GM12878 (cell line): ENCODE data around the gene HEATR1. TPM values are rescaled to one million over a fixed set of nuclear protein-coding genes. Genes with fewer than 3 reads are reported as not detected.

Experiments used
- ATAC-seq: fragments of 200-7000 bp; cut with Tn5 transposase; 3 replicates; pipeline ENCODE4 v1.9.1; 2020; ENCODE audit warnings: mild to moderate bottlenecking, moderate library complexity
- BruUV-seq: library from RNA; stranded (reverse); fragments of 400-500 nt; replicated peaks from 2 replicates; lab custom pipeline; 2021; lab: Mats Ljungman, UMichigan
- CTCF ChIA-PET: fragments of 300-600 bp; sonication (Branson Sonifier 250); formaldehyde crosslinking; extraction: SDS; loops from one replicate; lab custom pipeline; 2021; ENCODE audit warnings: inconsistent platforms; lab: Yijun Ruan, JAX
- POLR2A ChIA-PET: fragments of 350-600 bp; formaldehyde crosslinking; extraction: SDS; loops from one replicate; lab custom pipeline; 2021; ENCODE audit warnings: inconsistent platforms; lab: Charles Lee
- RAD21 ChIA-PET: fragments of 300-600 bp; sonication (Branson Sonifier 250); formaldehyde crosslinking; loops from one replicate; lab custom pipeline; 2023; ENCODE audit warnings: antibody characterized with exemption; ENCODE audit not compliant: unreplicated experiment; lab: Charles Lee
- SMC1A ChIA-PET: fragments of 300-600 bp; sonication (Branson Sonifier 250); formaldehyde crosslinking; loops from one replicate; lab custom pipeline; 2023; ENCODE audit not compliant: unreplicated experiment, uncharacterized antibody; lab: Charles Lee
- DNase-seq: peaks from one replicate; pipeline ENCODE4 v3.0.0-alpha.2; 2011; ENCODE audit warnings: low read depth, low spot score
- FAIRE-seq: peaks from 3 replicates; lab custom pipeline; 2011; peaks lifted over from hg19 to GRCh38; lab: Jason Lieb, UNC
- H2AFZ ChIP-seq: 2 replicates; pipeline ENCODE4 v1.6.0; 2011; ENCODE audit warnings: low read depth, low read length, control low read depth; ENCODE audit not compliant: control insufficient read depth
- H3K27ac ChIP-seq: 2 replicates; pipeline ENCODE4 v1.5.1; 2011; ENCODE audit warnings: control low read depth; ENCODE audit not compliant: control insufficient read depth, insufficient read depth
- H3K27me3 ChIP-seq, 2 experiments: replicated peaks in 1 of 2; 2 replicates each; pipeline versions ENCODE4 v1.6.0 to v1.6.1; 2011; ENCODE audit warnings: low read length in 1 of 2; ENCODE audit not compliant: control insufficient read depth in 2 of 2, insufficient read depth in 2 of 2
- H3K36me3 ChIP-seq, 2 experiments: 2 replicates each; pipeline ENCODE4 v1.5.1; 2011; ENCODE audit warnings: low read length in 1 of 2; ENCODE audit not compliant: control insufficient read depth in 2 of 2, insufficient read depth in 2 of 2
- H3K4me1 ChIP-seq: 2 replicates; pipeline ENCODE4 v1.6.1; 2011; ENCODE audit warnings: mild to moderate bottlenecking, low read length, moderate library complexity, mixed read lengths; ENCODE audit not compliant: control insufficient read depth, insufficient read depth
- H3K4me2 ChIP-seq: 2 replicates; pipeline ENCODE4 v1.6.0; 2011; ENCODE audit warnings: control low read depth; ENCODE audit not compliant: control insufficient read depth, insufficient read depth
- H3K4me3 ChIP-seq: fragments of 200-600 bp; sonication (generic); 2 replicates; pipeline ENCODE4 v1.5.1; 2016
- H3K79me2 ChIP-seq: 2 replicates; pipeline ENCODE4 v1.6.0; 2011; ENCODE audit warnings: low read length; ENCODE audit not compliant: control insufficient read depth, insufficient read depth
- H3K9ac ChIP-seq: 2 replicates; pipeline ENCODE4 v1.8.0; 2011; ENCODE audit warnings: low read length, control low read depth, mixed read lengths; ENCODE audit not compliant: control insufficient read depth, insufficient read depth
- H3K9me3 ChIP-seq: replicated peaks from 3 replicates; pipeline ENCODE4 v1.5.1; 2011; ENCODE audit warnings: mild to moderate bottlenecking, low read length; ENCODE audit not compliant: control insufficient read depth, insufficient read depth
- H4K20me1 ChIP-seq: 2 replicates; pipeline ENCODE4 v1.6.0; 2011; ENCODE audit not compliant: control insufficient read depth, insufficient read depth
- CEBPB ChIP-seq, 2 experiments: fragments of 150-350 bp in 1 of 2; IDR thresholded peaks; 2 replicates each; pipeline ENCODE4 v1.6.1; 2012 to 2014; ENCODE audit warnings: low read depth in 2 of 2, low read length in 2 of 2, borderline replicate concordance in 1 of 2, inconsistent platforms in 1 of 2
- IRF3 ChIP-seq: fragments of 450-650 bp; IDR thresholded peaks from 2 replicates; pipeline ENCODE4 v1.6.1; 2014; ENCODE audit warnings: mild to moderate bottlenecking
- LARP7 ChIP-seq: fragments of 450-650 bp; IDR thresholded peaks from 2 replicates; pipeline ENCODE4 v1.6.1; 2017; ENCODE audit warnings: mild to moderate bottlenecking
- SREBF2 ChIP-seq: IDR thresholded peaks from 2 replicates; pipeline ENCODE4 v1.6.1; 2012; ENCODE audit warnings: mild to moderate bottlenecking, low read length
- USF1 ChIP-seq: IDR thresholded peaks from 2 replicates; pipeline ENCODE4 v1.6.1; 2011; ENCODE audit warnings: borderline replicate concordance, low read depth, mild to moderate bottlenecking, moderate library complexity, mixed read lengths, low read length; ENCODE audit not compliant: insufficient read depth; ENCODE audit errors: extremely low read length
- WGBS: methylation state at CpG from one replicate; pipeline ENCODE4 v1.1.6; 2016; ENCODE audit warnings: low lambda C conversion rate; ENCODE audit not compliant: insufficient replicate concordance, insufficient coverage; ENCODE audit errors: missing lambda C conversion rate; 5-methylcytosine and 5-hydroxymethylcytosine counted together
- in situ Hi-C: fragments of 300-500 bp; cut with MboI; formaldehyde crosslinking; loops from 9 replicates; pipeline ENCODE4 v1.14.3; 2018; ENCODE audit warnings: mixed read lengths
- intact Hi-C: fragments of 100-400 bp; cut with micrococcal nuclease; formaldehyde crosslinking; loops from one replicate; pipeline ENCODE4 v1.14.2; 2022; ENCODE audit not compliant: unreplicated experiment
- polyA plus RNA-seq, 11 experiments: library from polyadenylated mRNA; depleted of rRNA in 4 of 11; unstranded in 6 of 11; stranded (reverse) in 5 of 11; fragments of >200 nt; fragmentation: Nextera tagmentation in 4 of 11; fragmentation: Illumina TruSeq in 1 of 11; extraction: Ambion mirVana in 4 of 11; extraction: Trizol in 1 of 11; gene quantifications; 1 replicate in 1 of 11; 2 replicates in 10 of 11; pipeline versions ENCODE4 v1.2.1 to v1.2.3, GENCODE V29; 2011 to 2016; ENCODE audit warnings: inconsistent platforms in 2 of 11, missing spikeins in 2 of 11, low read depth in 1 of 11
- total RNA-seq, 4 experiments: library from RNA; depleted of rRNA in 3 of 4; stranded (reverse); fragments of >200 nt in 3 of 4; fragmentation: Illumina TruSeq in 1 of 4; extraction: Trizol in 1 of 4; gene quantifications; 2 replicates each; pipeline versions ENCODE4 v1.2.1 to v1.2.3, GENCODE V29; 2013 to 2021
- TF ChIP-seq, protein P1 (sequence below): IDR thresholded peaks from 2 replicates; pipeline ENCODE4 v1.6.1; 2012; ENCODE audit warnings: low read depth, low read length, improper control_type of control experiment

HEATR1 gene
- total and polyA plus RNA-seq, 10 of the 15 experiments (the other 5 are each of a cell fraction or from before 2014, with no cell fraction given), result 8.6 to 72.3 (median 41.9) TPM

DNA sequence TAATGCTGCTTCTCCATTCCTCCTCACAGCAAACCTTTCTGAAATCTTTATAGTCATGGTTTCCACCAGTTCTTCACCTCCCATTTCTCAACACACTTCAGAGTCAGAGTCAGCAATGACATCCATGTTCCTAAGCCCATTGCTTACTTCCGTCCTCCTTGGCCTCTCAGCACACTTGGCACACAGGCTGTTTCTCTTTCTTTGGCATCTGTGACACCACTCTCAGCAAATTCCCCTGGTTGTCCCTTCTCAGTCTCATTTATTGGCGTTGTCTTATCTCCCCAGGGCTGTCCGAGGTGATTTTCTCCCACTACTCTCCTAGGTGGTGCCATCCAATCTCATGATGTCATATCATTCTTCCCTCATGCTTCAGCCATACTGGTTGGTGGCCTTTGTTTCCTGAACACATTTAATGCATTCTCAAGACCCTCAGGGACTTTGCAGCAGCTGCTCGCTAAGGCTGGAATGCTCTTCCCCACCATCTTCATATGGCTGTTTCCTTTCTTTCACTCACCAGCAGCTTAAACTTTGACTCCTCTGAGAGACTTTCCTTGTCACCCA, 83.8 kb downstream of the HEATR1 start:
- RAD21 ChIA-PET, result interaction anchor here (0.6 kb wide), 1 partner anchor 418 kb away, joined by 5 read pairs; no protein-coding TSS in a partner anchor
- SMC1A ChIA-PET, result interaction anchor here (1.2 kb wide), 1 partner anchor 9 kb away, joined by 3 read pairs; no protein-coding TSS in a partner anchor
- FAIRE-seq (no peak), ATAC-seq (no peak), DNase-seq (no peak)
- H2AFZ ChIP-seq, result no peak overlapping the region
- H3K4me3 ChIP-seq, result no peak overlapping the region
- no peaks in the 10 kb centered on the region for H3K36me3 ChIP-seq
- CTCF ChIA-PET, result no interaction called here
- TF ChIP-seq CEBPB (IDR thresholded peaks at IDR 0.05; ENCODE audit: borderline replicate concordance in 1 of 2, low read depth in 2 of 2, low read length in 2 of 2) (no peak), IRF3 (no peak), SREBF2 (no peak), USF1 (no peak), LARP7 (no peak)
- TF ChIP-seq, protein P1, sequence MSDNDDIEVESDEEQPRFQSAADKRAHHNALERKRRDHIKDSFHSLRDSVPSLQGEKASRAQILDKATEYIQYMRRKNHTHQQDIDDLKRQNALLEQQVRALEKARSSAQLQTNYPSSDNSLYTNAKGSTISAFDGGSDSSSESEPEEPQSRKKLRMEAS, result no peak
- H3K79me2 ChIP-seq, result peaks cover 7% of the 10 kb centered on the region
- WGBS, result 69% methylated on average over 4 of the region's 4 CpGs
- in situ Hi-C loops (no loop called here), intact Hi-C loops (no loop called here)
- POLR2A ChIA-PET, result interaction anchor here (0.6 kb wide), 2 partner anchors 44 to 110 kb away, joined by 4 to 5 read pairs; no protein-coding TSS in a partner anchor
- H3K27me3 ChIP-seq, result no peaks in the 10 kb centered on the region
- H3K9ac ChIP-seq, result no peak overlapping the region
- no TSS peak for BruUV-seq
- no peak overlapping the region for H3K27ac ChIP-seq
- no peaks in the 10 kb centered on the region for H3K9me3 ChIP-seq
- no peak overlapping the region for H3K4me2 ChIP-seq
- no peaks in the 10 kb centered on the region for H4K20me1 ChIP-seq
- no peaks in the 10 kb centered on the region for H3K4me1 ChIP-seq
